Right lobe of liver (tissue), 6 donors: ENCODE data around the gene TMEM144. TPM values are rescaled to one million over a fixed set of nuclear protein-coding genes. Genes with fewer than 3 reads are reported as not detected.

ENCODE experiments used
- ATAC-seq, 4 donors: fragments of 200-7000 bp; cut with Tn5 transposase; one replicate each; pipeline ENCODE4 v1.9.1; 2020; ENCODE audit warnings: mild to moderate bottlenecking in 4 of 4, moderate library complexity in 4 of 4
- DNase-seq, 3 donors: peaks; one replicate each; pipeline ENCODE4 v3.0.0-alpha.2; 2020
- H3K27ac ChIP-seq, 3 donors: fragments of 200-600 bp; one replicate each; pipeline ENCODE4 v1.8.0; 2022
- H3K27me3 ChIP-seq, 2 donors: fragments of 200-600 bp; one replicate each; pipeline ENCODE4 v1.8.0; 2022
- H3K36me3 ChIP-seq, 4 donors: fragments of 200-600 bp; sonication (generic) in 1 of 4; one replicate each; pipeline versions ENCODE4 v1.5.1 to v1.8.0; 2017 to 2022; ENCODE audit warnings: control low read depth in 1 of 4
- H3K4me1 ChIP-seq, 4 donors: fragments of 200-600 bp; sonication (generic) in 1 of 4; one replicate each; pipeline versions ENCODE4 v1.5.1 to v1.8.0; 2017 to 2022; ENCODE audit warnings: control low read depth in 1 of 4
- H3K4me3 ChIP-seq, 3 donors: fragments of 200-600 bp; one replicate each; pipeline ENCODE4 v1.8.0; 2022
- H3K9me3 ChIP-seq, 4 donors: fragments of 200-600 bp; sonication (generic) in 1 of 4; one replicate each; pipeline versions ENCODE4 v1.5.1 to v1.8.0; 2017 to 2022; ENCODE audit warnings: control low read depth in 1 of 4
- CTCF ChIP-seq, 4 donors: fragments of 200-600 bp in 3 of 4; fragments of 450-650 bp in 1 of 4; IDR thresholded peaks; one replicate each; pipeline versions ENCODE4 v1.5.1 to v1.8.0; 2016 to 2022; ENCODE audit warnings: antibody characterized with exemption in 4 of 4, mild to moderate bottlenecking in 2 of 4
- POLR2A ChIP-seq: fragments of 450-650 bp; IDR thresholded peaks from one replicate; pipeline ENCODE4 v1.6.1; 2017; ENCODE audit warnings: antibody characterized with exemption, mild to moderate bottlenecking
- WGBS: methylation state at CpG from one replicate; pipeline ENCODE4 v1.1.6; 2018; ENCODE audit warnings: low coverage, low lambda C conversion rate; ENCODE audit not compliant: insufficient coverage; ENCODE audit errors: missing lambda C conversion rate; 5-methylcytosine and 5-hydroxymethylcytosine counted together
- intact Hi-C, 2 donors: fragments of 100-400 bp; cut with DNase I; formaldehyde crosslinking; loops; one replicate each; pipeline versions ENCODE4 v1.11.2 to v1.14.1; 2022
- total RNA-seq, 6 experiments: library from RNA; depleted of rRNA in 2 of 6; stranded (reverse); fragments of >200 nt in 2 of 6; fragmentation: NEBNext Ultra II Directional in 3 of 6; extraction: Animal tissue kit (Norgen Biotek cat#: 25700) in 3 of 6; gene quantifications; one replicate each; pipeline versions ENCODE4 v1.1.0 to v1.2.4, GENCODE V29; 2016 to 2023
- donor health status: DM: no; HTN: yes; CAD: no.
- donor health status: DM: no; HTN: no; CAD: no.
- donor health status: DM: no; HTN: no; CAD: no.
- donor health status: DM: no; HTN: yes; CAD: no.
- donor health status: DM: no; HTN: yes; CAD: no.

Gene TMEM144
- total RNA-seq, 6 experiments from 2014 or later = 1.3 to 6.7 (median 2.1) TPM

DNA sequence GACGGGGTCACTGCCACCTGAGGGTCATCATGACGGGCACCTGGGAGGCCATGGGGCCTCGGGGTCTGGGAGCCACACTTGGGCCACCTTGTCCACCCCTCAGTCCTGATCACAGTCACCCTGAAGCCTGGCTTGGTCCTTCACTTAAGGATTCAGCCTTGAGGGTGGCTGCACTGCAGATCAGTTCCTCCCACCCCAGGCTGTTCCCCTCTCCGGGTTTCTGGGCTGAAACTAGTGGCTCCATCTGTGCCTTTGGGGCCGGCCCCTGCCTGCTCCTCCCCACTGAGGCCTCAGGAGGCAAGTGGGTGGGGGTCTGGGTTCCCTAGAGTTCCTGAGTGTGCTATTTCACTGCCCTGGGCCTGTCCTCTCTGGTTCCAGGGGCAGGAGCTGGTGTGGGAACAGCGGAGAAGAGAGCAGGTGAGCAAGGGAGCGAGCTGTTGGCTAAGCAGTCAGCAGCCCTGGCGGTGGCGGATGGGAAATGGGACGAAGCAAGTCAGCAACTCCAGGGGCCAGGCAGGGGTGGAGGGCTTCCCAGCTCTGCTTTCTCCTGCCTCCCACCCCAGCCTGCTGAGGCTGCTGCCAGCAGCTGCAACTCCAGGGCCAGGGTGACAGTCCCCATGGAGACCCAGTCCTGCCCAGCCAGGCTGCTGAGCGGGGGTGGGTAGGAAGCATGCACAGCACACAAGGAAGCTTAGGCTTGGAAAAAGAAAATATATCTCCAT lies 81.2 kb downstream of the TMEM144 start:
- Histone ChIP-seq H3K27ac (no peak overlapping the region), H3K9me3 (no peaks in the 10 kb centered on the region), H3K36me3 (no peaks in the 10 kb centered on the region), H3K4me3 (no peak overlapping the region), H3K4me1 (no peaks in the 10 kb centered on the region), H3K27me3 (no peaks in the 10 kb centered on the region)
- 58% methylated on average over 2 of the region's 11 CpGs for WGBS
- no peak for TF ChIP-seq POLR2A
- TF ChIP-seq CTCF (IDR thresholded peaks at IDR 0.05) = no peak
- intact Hi-C loops = no loop called here
- peak in 1 of 4 donors; percentile 37 for ATAC-seq
- no peak for DNase-seq

DNA sequence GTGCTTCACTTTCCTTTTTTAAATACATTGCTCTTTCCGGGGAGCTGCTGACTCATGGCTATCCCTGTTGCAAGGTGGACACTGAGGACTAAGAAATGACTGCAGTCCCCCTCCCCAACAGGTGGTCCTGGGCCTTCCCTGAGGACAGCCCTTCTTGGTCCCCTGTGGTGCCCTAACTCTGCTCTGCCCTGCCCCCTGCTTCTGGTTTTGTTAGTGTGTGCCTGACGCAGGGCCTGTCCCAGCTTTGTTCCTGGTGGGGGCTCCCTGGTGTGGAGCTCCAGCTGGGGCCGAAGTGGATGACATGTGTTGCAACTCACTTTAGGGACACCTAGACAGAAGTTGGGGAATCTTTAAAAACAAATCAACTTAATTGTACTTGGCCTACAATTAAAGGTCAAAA lies 81.9 kb downstream of the TMEM144 start:
- DNase-seq (no peak), ATAC-seq (no peak)
- Histone ChIP-seq H3K4me1 (no peaks in the 10 kb centered on the region), H3K36me3 (no peaks in the 10 kb centered on the region), H3K27me3 (no peaks in the 10 kb centered on the region), H3K9me3 (no peaks in the 10 kb centered on the region), H3K4me3 (no peak overlapping the region), H3K27ac (no peak overlapping the region)
- intact Hi-C loops = no loop called here
- TF ChIP-seq POLR2A (no peak), CTCF (IDR thresholded peaks at IDR 0.05) (no peak)
- 87% methylated on average over 3 of the region's 3 CpGs for WGBS

DNA sequence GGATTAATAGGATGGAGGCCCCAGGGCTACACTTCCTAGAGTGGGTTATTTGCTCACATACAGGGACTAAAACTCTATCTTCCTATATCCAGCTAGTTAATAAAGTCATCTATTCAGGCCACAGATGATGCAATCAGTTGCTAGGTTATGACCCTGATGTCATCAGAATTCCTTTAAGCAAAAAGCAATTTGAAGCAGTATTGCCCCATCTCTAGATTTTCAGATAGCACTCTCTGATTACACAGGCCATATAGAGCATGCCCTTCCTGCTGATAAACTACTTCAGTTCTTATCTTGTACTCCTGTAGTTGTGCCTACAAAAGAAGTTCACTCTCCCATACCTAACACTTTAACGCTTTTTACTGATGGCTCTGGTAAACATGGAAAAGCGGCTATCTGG lies 84.8 kb downstream of the TMEM144 start:
- no peak for DNase-seq
- Histone ChIP-seq H3K27me3 (no peaks in the 10 kb centered on the region), H3K4me3 (no peak overlapping the region), H3K4me1 (peaks cover 0 to 5% (median 1%) of the 10 kb centered on the region in 4 donors), H3K27ac (no peak overlapping the region), H3K9me3 (no peaks in the 10 kb centered on the region), H3K36me3 (no peaks in the 10 kb centered on the region)
- TF ChIP-seq CTCF (IDR thresholded peaks at IDR 0.05) (no peak), POLR2A (no peak)
- intact Hi-C loops = no loop called here
- 59% methylated on average over 2 of the region's 2 CpGs for WGBS
- no peak for ATAC-seq

GRCh38 chr4:158297866-158298265 lies 87.6 kb downstream of the TMEM144 start:
- intact Hi-C loops = no loop called here
- no peak for TF ChIP-seq POLR2A
- no peak for TF ChIP-seq CTCF (IDR thresholded peaks at IDR 0.05)
- no peak overlapping the region for H3K4me3 ChIP-seq
- no peak for DNase-seq
- ATAC-seq = no peak
- WGBS = 96% methylated on average over 3 of the region's 3 CpGs
- no peaks in the 10 kb centered on the region for H3K27me3 ChIP-seq
- H3K27ac ChIP-seq = no peak overlapping the region
- H3K9me3 ChIP-seq = no peaks in the 10 kb centered on the region
- no peaks in the 10 kb centered on the region for H3K36me3 ChIP-seq
- H3K4me1 ChIP-seq = peaks cover 0 to 6% (median 2%) of the 10 kb centered on the region in 4 donors
